H1 (cell line): ENCODE data around the gene LDLRAD3. TPM values are rescaled to one million over a fixed set of nuclear protein-coding genes. Genes with fewer than 3 reads are reported as not detected.

Source experiments
- ATF3 ChIP-seq: IDR thresholded peaks from 2 replicates; pipeline ENCODE4 v1.6.1; 2011; ENCODE audit warnings: low read depth, mild to moderate bottlenecking, low read length; ENCODE audit not compliant: insufficient read depth
- CREB1 ChIP-seq: IDR thresholded peaks from 2 replicates; pipeline ENCODE4 v1.6.1; 2012; ENCODE audit warnings: inconsistent platforms
- KDM5A ChIP-seq: fragments of 200-600 bp; IDR thresholded peaks from 2 replicates; pipeline ENCODE4 v1.7.1; 2012; ENCODE audit warnings: mild to moderate bottlenecking, low read length, inconsistent platforms, mixed read lengths
- PHF8 ChIP-seq: fragments of 200-600 bp; sonication (generic); conservative IDR thresholded peaks from 2 replicates; pipeline ENCODE4 v1.7.1; 2012; ENCODE audit warnings: low read depth, mild to moderate bottlenecking, inconsistent platforms, low read length, moderate library complexity
- RAD21 ChIP-seq, 2 experiments: IDR thresholded peaks in 1 of 2; conservative IDR thresholded peaks in 1 of 2; 2 replicates each; pipeline ENCODE4 v1.6.1; 2011; ENCODE audit warnings: low read depth in 2 of 2, low read length in 2 of 2, improper control_type of control experiment in 1 of 2, inconsistent platforms in 1 of 2, mild to moderate bottlenecking in 1 of 2, moderate library complexity in 1 of 2
- SP2 ChIP-seq: IDR thresholded peaks from 2 replicates; pipeline ENCODE4 v1.6.1; 2012; ENCODE audit warnings: mild to moderate bottlenecking, low read length, inconsistent platforms
- SP4 ChIP-seq: IDR thresholded peaks from 2 replicates; pipeline ENCODE4 v1.6.1; 2012; ENCODE audit warnings: low read length, inconsistent platforms
- ZNF274 ChIP-seq: IDR thresholded peaks from 2 replicates; pipeline ENCODE4 v1.7.0; 2012; ENCODE audit warnings: low read length, borderline replicate concordance; ENCODE audit errors: extremely low read depth
- polyA plus RNA-seq, 7 experiments: library from polyadenylated mRNA; depleted of rRNA in 3 of 7; stranded (reverse) in 5 of 7; unstranded in 2 of 7; fragments of >200 nt in 5 of 7; fragments of 200-250 nt in 2 of 7; gene quantifications; 1 replicate in 5 of 7; 2 replicates in 1 of 7; 4 replicates in 1 of 7; pipeline versions ENCODE4 v1.2.1 to v1.2.3, GENCODE V29; 2011 to 2013; ENCODE audit warnings: missing spikeins in 2 of 7, mixed read lengths in 2 of 7
- total RNA-seq: library from RNA; stranded (reverse); fragmentation: NEBNext Ultra II Directional; extraction: Animal tissue kit (Norgen Biotek cat#: 25700); gene quantifications from 2 replicates; pipeline ENCODE4 v1.2.1, GENCODE V29; 2021
- TF ChIP-seq, protein P1 (sequence below): IDR thresholded peaks from 2 replicates; pipeline ENCODE4 v1.6.1; 2012; ENCODE audit warnings: inconsistent platforms

Gene LDLRAD3
- total and polyA plus RNA-seq, 2 of the 8 experiments (the other 6 are each of a cell fraction or from before 2014, with no cell fraction given): 18.6 to 22.8 TPM

- TF ChIP-seq SP4: no peak
- TF ChIP-seq RAD21 (IDR thresholded peaks at IDR 0.05 in 1 of 2, conservative IDR thresholded peaks at IDR 0.05 in 1 of 2; ENCODE audit: low read depth in 2 of 2, low read length in 2 of 2): no peak
- no peak for TF ChIP-seq SP2
- TF ChIP-seq ZNF274: no peak
- no peak for TF ChIP-seq KDM5A
- TF ChIP-seq CREB1: no peak
- TF ChIP-seq ATF3: no peak
- TF ChIP-seq, protein P1, sequence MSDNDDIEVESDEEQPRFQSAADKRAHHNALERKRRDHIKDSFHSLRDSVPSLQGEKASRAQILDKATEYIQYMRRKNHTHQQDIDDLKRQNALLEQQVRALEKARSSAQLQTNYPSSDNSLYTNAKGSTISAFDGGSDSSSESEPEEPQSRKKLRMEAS: no peak
- TF ChIP-seq PHF8: no peak
Observed at GRCh38 chr11:36114095-36114494, 170.2 kb downstream of the LDLRAD3 start (continued).
